GM23338 (cell line): ENCODE data around the gene MICAL3. TPM values are rescaled to one million over a fixed set of nuclear protein-coding genes. Genes with fewer than 3 reads are reported as not detected.

Experiments used
- ATAC-seq: fragments of 200-7000 bp; cut with Tn5 transposase; 3 replicates; pipeline ENCODE4 v1.9.1; 2020
- DNase-seq: peaks from one replicate; pipeline ENCODE4 v3.0.0-alpha.2; 2015; ENCODE audit warnings: low spot score
- H2AFZ ChIP-seq: fragments of 200-600 bp; sonication (generic); 2 replicates; pipeline ENCODE4 v1.8.0; 2016; ENCODE audit warnings: antibody characterized with exemption, mild to moderate bottlenecking, moderate library complexity
- H3F3A ChIP-seq: fragments of 200-600 bp; sonication (generic); replicated peaks from 2 replicates; pipeline ENCODE4 v1.8.0; 2017; ENCODE audit warnings: antibody characterized with exemption, mixed run types, low read depth
- H3K27ac ChIP-seq: fragments of 200-600 bp; sonication (generic); 2 replicates; pipeline ENCODE4 v1.6.1; 2016; ENCODE audit warnings: low read depth
- H3K27me3 ChIP-seq: fragments of 200-600 bp; sonication (generic); 2 replicates; pipeline ENCODE4 v1.8.0; 2016; ENCODE audit warnings: mild to moderate bottlenecking, mixed run types, moderate library complexity; ENCODE audit not compliant: insufficient read depth
- H3K36me3 ChIP-seq: fragments of 200-600 bp; sonication (generic); 2 replicates; pipeline ENCODE4 v1.8.0; 2016; ENCODE audit warnings: mild to moderate bottlenecking; ENCODE audit not compliant: insufficient read depth
- H3K4me1 ChIP-seq: fragments of 200-600 bp; sonication (generic); 2 replicates; pipeline ENCODE4 v1.8.0; 2016; ENCODE audit warnings: mild to moderate bottlenecking, moderate library complexity; ENCODE audit not compliant: insufficient read depth
- H3K4me2 ChIP-seq: fragments of 200-600 bp; sonication (generic); 2 replicates; pipeline ENCODE4 v1.7.1; 2017; ENCODE audit warnings: mixed run types
- H3K4me3 ChIP-seq: fragments of 200-600 bp; sonication (generic); 2 replicates; pipeline ENCODE4 v1.6.1; 2016; ENCODE audit warnings: mixed run types
- H3K79me2 ChIP-seq: fragments of 200-600 bp; sonication (generic); replicated peaks from 2 replicates; pipeline ENCODE4 v1.8.0; 2017; ENCODE audit warnings: mild to moderate bottlenecking; ENCODE audit not compliant: insufficient read depth
- H3K9me2 ChIP-seq: fragments of 200-600 bp; sonication (generic); 2 replicates; pipeline ENCODE4 v1.8.0; 2017; ENCODE audit not compliant: insufficient read depth
- H4K20me1 ChIP-seq: fragments of 200-600 bp; sonication (generic); replicated peaks from 2 replicates; pipeline ENCODE4 v1.8.0; 2017; ENCODE audit warnings: mild to moderate bottlenecking; ENCODE audit not compliant: insufficient read depth
- H3K27ac Mint-ChIP-seq: 2 replicates; pipeline ENCODE4 v1.8.0; 2020; ENCODE audit warnings: inconsistent platforms, mild to moderate bottlenecking, moderate library complexity, mixed read lengths
- H3K27me3 Mint-ChIP-seq: 3 replicates; pipeline ENCODE4 v1.8.0; 2022; ENCODE audit warnings: low read depth, mild to moderate bottlenecking, moderate library complexity, mixed read lengths, inconsistent platforms; ENCODE audit not compliant: insufficient read depth, poor library complexity
- H3K36me3 Mint-ChIP-seq: 3 replicates; pipeline ENCODE4 v1.8.0; 2021; ENCODE audit warnings: low read depth, mild to moderate bottlenecking, inconsistent platforms, moderate library complexity, mixed read lengths
- H3K4me1 Mint-ChIP-seq: 3 replicates; pipeline ENCODE4 v1.8.0; 2020; ENCODE audit warnings: mild to moderate bottlenecking, inconsistent platforms, mixed read lengths
- H3K4me3 Mint-ChIP-seq: 3 replicates; pipeline ENCODE4 v1.8.0; 2021; ENCODE audit warnings: moderate library complexity, mild to moderate bottlenecking, inconsistent platforms, mixed read lengths
- H3K9me3 Mint-ChIP-seq: 3 replicates; pipeline ENCODE4 v1.8.0; 2020; ENCODE audit warnings: moderate library complexity, mild to moderate bottlenecking, inconsistent platforms, mixed read lengths
- CREB1 ChIP-seq: fragments of 250-450 bp; sonication (Bioruptor Pico); IDR thresholded peaks from 2 replicates; pipeline ENCODE4 v1.5.0; 2020; ENCODE audit warnings: low read depth, mild to moderate bottlenecking, moderate library complexity
- EZH2 ChIP-seq: fragments of 200-600 bp; sonication (generic); IDR thresholded peaks from one replicate; pipeline ENCODE4 v1.8.0; 2017; ENCODE audit warnings: antibody characterized with exemption, mild to moderate bottlenecking, low read depth; ENCODE audit not compliant: unreplicated experiment
- EZH2phosphoT487 ChIP-seq: fragments of 200-600 bp; sonication (generic); IDR thresholded peaks from one replicate; pipeline ENCODE4 v1.8.1; 2018; ENCODE audit warnings: antibody characterized with exemption; ENCODE audit not compliant: unreplicated experiment
- JUNB ChIP-seq: IDR thresholded peaks from one replicate; pipeline ENCODE4 v1.6.1; 2016; ENCODE audit warnings: antibody characterized with exemption; ENCODE audit not compliant: unreplicated experiment
- NANOG ChIP-seq: IDR thresholded peaks from 2 replicates; pipeline ENCODE4 v1.6.1; 2016; ENCODE audit warnings: antibody characterized with exemption, borderline replicate concordance
- POLR2AphosphoS5 ChIP-seq: IDR thresholded peaks from 2 replicates; pipeline ENCODE4 v1.6.1; 2016; ENCODE audit warnings: antibody characterized with exemption, low read depth
- STAT1 ChIP-seq: IDR thresholded peaks from one replicate; pipeline ENCODE4 v1.6.1; 2016; ENCODE audit warnings: antibody characterized with exemption; ENCODE audit not compliant: unreplicated experiment
- ZNF114 ChIP-seq: fragments of 250-450 bp; sonication (Bioruptor Pico); IDR thresholded peaks from 2 replicates; pipeline ENCODE4 v1.5.0; 2020; ENCODE audit warnings: mild to moderate bottlenecking, moderate library complexity
- ZNF331 ChIP-seq: fragments of 250-450 bp; sonication (Bioruptor Pico); IDR thresholded peaks from 2 replicates; pipeline ENCODE4 v1.5.0; 2020; ENCODE audit warnings: low read depth, mild to moderate bottlenecking, moderate library complexity
- polyA plus RNA-seq: library from polyadenylated mRNA; unstranded; fragments of >200 nt; fragmentation: Nextera tagmentation; extraction: Ambion mirVana; gene quantifications from 2 replicates; pipeline ENCODE4 v1.2.1, GENCODE V29; 2016
- total RNA-seq: library from RNA; depleted of rRNA; stranded (reverse); fragments of >200 nt; shearing (Covaris generic); gene quantifications from 2 replicates; pipeline ENCODE4 v1.2.3, GENCODE V29; 2014
- TF ChIP-seq, protein P1 (sequence below): IDR thresholded peaks from one replicate; pipeline ENCODE4 v1.6.1; 2018; ENCODE audit warnings: antibody characterized with exemption; ENCODE audit not compliant: unreplicated experiment
- TF ChIP-seq, protein P2 (sequence below): IDR thresholded peaks from 2 replicates; pipeline ENCODE4 v1.6.1; 2016; ENCODE audit warnings: antibody characterized with exemption
- TF ChIP-seq, protein P3 (sequence below): fragments of 250-450 bp; sonication (Bioruptor Pico); IDR thresholded peaks from 2 replicates; pipeline ENCODE4 v1.5.0; 2020; ENCODE audit warnings: mild to moderate bottlenecking, moderate library complexity
- TF ChIP-seq, protein P4 (sequence below), 2 experiments: fragments of 200-600 bp in 1 of 2; sonication (generic) in 1 of 2; conservative IDR thresholded peaks; 2 replicates each; pipeline versions ENCODE4 v1.5.1 to v1.6.1; 2016 to 2017; ENCODE audit warnings: antibody characterized with exemption in 2 of 2, low read depth in 2 of 2, mild to moderate bottlenecking in 2 of 2, moderate library complexity in 1 of 2

Gene MICAL3
- total and polyA plus RNA-seq, 2 experiments from 2014 or later, result 10.1 to 33.9 TPM

DNA sequence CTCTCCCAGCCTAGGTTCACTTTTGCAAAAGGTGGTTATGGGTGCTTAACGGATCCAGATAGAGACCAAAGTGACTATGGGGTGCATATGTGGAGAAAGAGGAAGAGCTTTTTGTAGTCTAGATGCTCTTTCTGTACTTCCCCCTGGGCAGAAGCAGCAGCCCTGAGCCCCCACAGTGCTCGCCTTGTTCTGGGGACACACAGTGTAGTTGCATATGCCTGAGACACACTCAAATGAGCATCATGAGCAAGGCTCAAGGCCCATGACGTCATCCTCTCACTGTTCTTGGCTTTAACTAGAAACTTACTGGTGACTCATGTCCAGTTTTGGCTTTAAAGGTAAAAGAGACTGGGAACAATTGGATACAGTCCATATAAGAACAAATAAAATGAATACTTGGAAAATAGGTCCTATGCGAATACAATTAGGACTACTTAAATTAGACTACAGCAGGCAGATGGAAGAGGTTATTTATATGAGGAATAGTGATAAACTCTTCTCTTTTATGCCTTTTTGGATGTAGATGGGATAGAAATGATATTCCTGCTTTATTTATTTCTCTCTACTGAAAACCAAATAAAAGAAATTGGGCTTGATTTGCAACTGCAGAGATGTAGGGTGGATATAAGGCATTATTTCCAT lies 33.3 kb upstream of the MICAL3 start:
- no peaks in the 10 kb centered on the region for H3K36me3 ChIP-seq
- H3K27ac ChIP-seq, result no peak overlapping the region
- TF ChIP-seq STAT1 (no peak), EZH2phosphoT487 (no peak), POLR2AphosphoS5 (no peak), EZH2 (no peak), CREB1 (CRISPR knock-in tag) (no peak), ZNF114 (no peak), JUNB (no peak), NANOG (no peak), ZNF331 (CRISPR knock-in tag) (no peak)
- TF ChIP-seq, protein P1, sequence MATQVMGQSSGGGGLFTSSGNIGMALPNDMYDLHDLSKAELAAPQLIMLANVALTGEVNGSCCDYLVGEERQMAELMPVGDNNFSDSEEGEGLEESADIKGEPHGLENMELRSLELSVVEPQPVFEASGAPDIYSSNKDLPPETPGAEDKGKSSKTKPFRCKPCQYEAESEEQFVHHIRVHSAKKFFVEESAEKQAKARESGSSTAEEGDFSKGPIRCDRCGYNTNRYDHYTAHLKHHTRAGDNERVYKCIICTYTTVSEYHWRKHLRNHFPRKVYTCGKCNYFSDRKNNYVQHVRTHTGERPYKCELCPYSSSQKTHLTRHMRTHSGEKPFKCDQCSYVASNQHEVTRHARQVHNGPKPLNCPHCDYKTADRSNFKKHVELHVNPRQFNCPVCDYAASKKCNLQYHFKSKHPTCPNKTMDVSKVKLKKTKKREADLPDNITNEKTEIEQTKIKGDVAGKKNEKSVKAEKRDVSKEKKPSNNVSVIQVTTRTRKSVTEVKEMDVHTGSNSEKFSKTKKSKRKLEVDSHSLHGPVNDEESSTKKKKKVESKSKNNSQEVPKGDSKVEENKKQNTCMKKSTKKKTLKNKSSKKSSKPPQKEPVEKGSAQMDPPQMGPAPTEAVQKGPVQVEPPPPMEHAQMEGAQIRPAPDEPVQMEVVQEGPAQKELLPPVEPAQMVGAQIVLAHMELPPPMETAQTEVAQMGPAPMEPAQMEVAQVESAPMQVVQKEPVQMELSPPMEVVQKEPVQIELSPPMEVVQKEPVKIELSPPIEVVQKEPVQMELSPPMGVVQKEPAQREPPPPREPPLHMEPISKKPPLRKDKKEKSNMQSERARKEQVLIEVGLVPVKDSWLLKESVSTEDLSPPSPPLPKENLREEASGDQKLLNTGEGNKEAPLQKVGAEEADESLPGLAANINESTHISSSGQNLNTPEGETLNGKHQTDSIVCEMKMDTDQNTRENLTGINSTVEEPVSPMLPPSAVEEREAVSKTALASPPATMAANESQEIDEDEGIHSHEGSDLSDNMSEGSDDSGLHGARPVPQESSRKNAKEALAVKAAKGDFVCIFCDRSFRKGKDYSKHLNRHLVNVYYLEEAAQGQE, result no peak
- TF ChIP-seq, protein P2, sequence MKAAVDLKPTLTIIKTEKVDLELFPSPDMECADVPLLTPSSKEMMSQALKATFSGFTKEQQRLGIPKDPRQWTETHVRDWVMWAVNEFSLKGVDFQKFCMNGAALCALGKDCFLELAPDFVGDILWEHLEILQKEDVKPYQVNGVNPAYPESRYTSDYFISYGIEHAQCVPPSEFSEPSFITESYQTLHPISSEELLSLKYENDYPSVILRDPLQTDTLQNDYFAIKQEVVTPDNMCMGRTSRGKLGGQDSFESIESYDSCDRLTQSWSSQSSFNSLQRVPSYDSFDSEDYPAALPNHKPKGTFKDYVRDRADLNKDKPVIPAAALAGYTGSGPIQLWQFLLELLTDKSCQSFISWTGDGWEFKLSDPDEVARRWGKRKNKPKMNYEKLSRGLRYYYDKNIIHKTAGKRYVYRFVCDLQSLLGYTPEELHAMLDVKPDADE, result no peak
- TF ChIP-seq, protein P3, sequence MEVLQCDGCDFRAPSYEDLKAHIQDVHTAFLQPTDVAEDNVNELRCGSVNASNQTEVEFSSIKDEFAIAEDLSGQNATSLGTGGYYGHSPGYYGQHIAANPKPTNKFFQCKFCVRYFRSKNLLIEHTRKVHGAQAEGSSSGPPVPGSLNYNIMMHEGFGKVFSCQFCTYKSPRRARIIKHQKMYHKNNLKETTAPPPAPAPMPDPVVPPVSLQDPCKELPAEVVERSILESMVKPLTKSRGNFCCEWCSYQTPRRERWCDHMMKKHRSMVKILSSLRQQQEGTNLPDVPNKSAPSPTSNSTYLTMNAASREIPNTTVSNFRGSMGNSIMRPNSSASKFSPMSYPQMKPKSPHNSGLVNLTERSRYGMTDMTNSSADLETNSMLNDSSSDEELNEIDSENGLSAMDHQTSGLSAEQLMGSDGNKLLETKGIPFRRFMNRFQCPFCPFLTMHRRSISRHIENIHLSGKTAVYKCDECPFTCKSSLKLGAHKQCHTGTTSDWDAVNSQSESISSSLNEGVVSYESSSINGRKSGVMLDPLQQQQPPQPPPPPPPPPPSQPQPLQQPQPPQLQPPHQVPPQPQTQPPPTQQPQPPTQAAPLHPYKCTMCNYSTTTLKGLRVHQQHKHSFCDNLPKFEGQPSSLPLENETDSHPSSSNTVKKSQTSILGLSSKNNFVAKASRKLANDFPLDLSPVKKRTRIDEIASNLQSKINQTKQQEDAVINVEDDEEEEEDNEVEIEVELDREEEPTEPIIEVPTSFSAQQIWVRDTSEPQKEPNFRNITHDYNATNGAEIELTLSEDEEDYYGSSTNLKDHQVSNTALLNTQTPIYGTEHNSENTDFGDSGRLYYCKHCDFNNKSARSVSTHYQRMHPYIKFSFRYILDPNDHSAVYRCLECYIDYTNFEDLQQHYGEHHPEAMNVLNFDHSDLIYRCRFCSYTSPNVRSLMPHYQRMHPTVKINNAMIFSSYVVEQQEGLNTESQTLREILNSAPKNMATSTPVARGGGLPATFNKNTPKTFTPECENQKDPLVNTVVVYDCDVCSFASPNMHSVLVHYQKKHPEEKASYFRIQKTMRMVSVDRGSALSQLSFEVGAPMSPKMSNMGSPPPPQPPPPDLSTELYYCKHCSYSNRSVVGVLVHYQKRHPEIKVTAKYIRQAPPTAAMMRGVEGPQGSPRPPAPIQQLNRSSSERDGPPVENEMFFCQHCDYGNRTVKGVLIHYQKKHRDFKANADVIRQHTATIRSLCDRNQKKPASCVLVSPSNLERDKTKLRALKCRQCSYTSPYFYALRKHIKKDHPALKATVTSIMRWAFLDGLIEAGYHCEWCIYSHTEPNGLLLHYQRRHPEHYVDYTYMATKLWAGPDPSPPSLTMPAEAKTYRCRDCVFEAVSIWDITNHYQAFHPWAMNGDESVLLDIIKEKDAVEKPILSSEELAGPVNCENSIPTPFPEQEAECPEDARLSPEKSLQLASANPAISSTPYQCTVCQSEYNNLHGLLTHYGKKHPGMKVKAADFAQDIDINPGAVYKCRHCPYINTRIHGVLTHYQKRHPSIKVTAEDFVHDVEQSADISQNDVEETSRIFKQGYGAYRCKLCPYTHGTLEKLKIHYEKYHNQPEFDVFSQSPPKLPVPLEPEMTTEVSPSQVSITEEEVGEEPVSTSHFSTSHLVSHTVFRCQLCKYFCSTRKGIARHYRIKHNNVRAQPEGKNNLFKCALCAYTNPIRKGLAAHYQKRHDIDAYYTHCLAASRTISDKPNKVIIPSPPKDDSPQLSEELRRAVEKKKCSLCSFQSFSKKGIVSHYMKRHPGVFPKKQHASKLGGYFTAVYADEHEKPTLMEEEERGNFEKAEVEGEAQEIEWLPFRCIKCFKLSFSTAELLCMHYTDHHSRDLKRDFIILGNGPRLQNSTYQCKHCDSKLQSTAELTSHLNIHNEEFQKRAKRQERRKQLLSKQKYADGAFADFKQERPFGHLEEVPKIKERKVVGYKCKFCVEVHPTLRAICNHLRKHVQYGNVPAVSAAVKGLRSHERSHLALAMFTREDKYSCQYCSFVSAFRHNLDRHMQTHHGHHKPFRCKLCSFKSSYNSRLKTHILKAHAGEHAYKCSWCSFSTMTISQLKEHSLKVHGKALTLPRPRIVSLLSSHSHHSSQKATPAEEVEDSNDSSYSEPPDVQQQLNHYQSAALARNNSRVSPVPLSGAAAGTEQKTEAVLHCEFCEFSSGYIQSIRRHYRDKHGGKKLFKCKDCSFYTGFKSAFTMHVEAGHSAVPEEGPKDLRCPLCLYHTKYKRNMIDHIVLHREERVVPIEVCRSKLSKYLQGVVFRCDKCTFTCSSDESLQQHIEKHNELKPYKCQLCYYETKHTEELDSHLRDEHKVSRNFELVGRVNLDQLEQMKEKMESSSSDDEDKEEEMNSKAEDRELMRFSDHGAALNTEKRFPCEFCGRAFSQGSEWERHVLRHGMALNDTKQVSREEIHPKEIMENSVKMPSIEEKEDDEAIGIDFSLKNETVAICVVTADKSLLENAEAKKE (CRISPR knock-in tag), result no peak
- TF ChIP-seq, protein P4, sequence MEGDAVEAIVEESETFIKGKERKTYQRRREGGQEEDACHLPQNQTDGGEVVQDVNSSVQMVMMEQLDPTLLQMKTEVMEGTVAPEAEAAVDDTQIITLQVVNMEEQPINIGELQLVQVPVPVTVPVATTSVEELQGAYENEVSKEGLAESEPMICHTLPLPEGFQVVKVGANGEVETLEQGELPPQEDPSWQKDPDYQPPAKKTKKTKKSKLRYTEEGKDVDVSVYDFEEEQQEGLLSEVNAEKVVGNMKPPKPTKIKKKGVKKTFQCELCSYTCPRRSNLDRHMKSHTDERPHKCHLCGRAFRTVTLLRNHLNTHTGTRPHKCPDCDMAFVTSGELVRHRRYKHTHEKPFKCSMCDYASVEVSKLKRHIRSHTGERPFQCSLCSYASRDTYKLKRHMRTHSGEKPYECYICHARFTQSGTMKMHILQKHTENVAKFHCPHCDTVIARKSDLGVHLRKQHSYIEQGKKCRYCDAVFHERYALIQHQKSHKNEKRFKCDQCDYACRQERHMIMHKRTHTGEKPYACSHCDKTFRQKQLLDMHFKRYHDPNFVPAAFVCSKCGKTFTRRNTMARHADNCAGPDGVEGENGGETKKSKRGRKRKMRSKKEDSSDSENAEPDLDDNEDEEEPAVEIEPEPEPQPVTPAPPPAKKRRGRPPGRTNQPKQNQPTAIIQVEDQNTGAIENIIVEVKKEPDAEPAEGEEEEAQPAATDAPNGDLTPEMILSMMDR (conservative IDR thresholded peaks at IDR 0.05; ENCODE audit: low read depth in 2 of 2), result no peak
- H3K27me3 Mint-ChIP-seq, result peaks cover 11% of the 10 kb centered on the region
- H2AFZ ChIP-seq, result no peak overlapping the region
- H3K4me3 ChIP-seq, result no peak overlapping the region
- H3K4me3 Mint-ChIP-seq, result no peak overlapping the region
- no peaks in the 10 kb centered on the region for H3K4me1 ChIP-seq
- no peaks in the 10 kb centered on the region for H3K9me2 ChIP-seq
- H3K79me2 ChIP-seq, result no peaks in the 10 kb centered on the region
- H3K27me3 ChIP-seq, result no peaks in the 10 kb centered on the region
- no peak overlapping the region for H3K4me2 ChIP-seq
- ATAC-seq (no peak), DNase-seq (no peak)
- no peak overlapping the region for H3K27ac Mint-ChIP-seq
- no peaks in the 10 kb centered on the region; the same call in 2 of the 3 replicates for H3K36me3 Mint-ChIP-seq
- no peaks in the 10 kb centered on the region; the same call in 2 of the 3 replicates for H3K4me1 Mint-ChIP-seq
- peaks cover 11% of the 10 kb centered on the region for H3K9me3 Mint-ChIP-seq
- H4K20me1 ChIP-seq, result no peaks in the 10 kb centered on the region
- no peaks in the 10 kb centered on the region for H3F3A ChIP-seq
